GM18508 (cell line): Measurements from ENCODE around the gene CSRP1.

Source experiments
- ATAC-seq: cut with Tn5 transposase; IDR thresholded peaks from one replicate; pipeline ENCODE4 v1.9.1; 2021; ENCODE audit warnings: moderate number of reproducible peaks; ENCODE audit not compliant: insufficient read depth, unreplicated experiment

Gene CSRP1

DNA sequence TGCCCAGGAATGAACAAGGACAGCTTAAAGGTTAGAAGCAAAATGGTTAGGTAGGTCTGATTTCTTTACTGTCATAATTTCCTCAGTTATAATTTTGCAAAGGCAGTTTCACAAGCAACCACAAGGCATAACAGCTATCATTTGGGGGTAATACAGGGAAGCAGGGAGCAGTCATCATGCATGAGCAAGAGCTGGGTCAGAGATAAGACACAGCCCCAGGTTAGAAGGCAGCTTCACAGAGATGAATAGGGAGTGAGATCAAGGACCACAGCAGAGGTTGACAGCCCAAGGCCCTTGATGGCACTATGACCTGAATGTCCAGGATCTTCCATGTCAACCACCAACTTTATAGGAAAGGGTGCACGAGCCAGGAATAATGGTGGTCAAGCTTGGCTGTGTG lies 9.0 kb upstream of the CSRP1 start:
- ATAC-seq, result no peak

DNA sequence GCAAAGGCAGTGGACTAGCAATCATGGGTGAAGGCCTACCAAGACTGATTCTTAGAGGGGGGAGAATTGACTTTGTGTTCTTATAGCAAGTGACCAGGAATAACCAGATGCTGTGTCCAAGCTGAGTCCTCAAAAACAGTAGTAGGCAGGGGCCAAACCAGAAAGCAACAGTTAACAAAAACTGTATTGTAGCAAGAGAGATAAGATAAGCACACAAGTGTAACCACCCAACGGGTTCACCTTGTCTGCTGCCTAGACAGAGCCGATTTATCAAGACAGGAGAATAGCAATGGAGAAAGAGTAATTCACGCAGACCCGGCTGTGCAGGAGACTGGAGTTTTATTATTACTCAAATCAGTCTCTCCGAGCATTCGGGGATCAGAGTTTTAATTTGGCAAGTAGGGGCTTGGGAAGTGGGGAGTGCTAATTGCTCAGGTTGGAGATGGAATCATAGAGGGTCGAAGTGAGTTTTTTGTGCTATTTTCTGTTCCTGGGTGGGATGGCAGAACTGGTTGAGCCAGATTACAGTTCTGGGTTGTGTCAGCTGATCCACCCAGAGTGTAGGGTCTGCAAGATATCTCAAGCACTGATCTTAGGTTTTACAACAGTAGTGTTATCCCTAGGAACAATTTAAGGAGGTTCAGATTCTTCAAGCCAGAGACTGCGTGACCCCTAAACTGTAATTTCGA lies 8.3 kb upstream of the CSRP1 start:
- no peak for ATAC-seq

DNA sequence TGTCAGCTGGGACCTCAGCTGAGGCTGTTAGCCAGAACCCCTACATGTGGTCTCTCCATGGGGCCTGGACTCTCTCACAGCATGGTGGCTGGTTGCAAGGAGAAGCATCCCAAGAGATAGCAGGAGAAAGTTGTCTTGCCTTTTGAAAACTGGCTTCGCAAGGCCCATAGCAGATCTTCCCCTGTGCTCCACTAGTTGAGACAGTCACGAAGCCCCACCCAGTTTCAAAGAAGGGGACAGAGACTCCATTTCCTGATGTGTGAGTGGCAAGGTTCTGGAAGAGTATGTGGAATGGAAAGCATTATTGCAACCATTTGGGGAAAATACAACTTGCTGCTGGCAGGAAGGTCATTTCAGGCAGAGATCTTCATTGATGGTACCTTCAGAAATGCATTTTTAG lies 7.5 kb upstream of the CSRP1 start:
- no peak for ATAC-seq

DNA sequence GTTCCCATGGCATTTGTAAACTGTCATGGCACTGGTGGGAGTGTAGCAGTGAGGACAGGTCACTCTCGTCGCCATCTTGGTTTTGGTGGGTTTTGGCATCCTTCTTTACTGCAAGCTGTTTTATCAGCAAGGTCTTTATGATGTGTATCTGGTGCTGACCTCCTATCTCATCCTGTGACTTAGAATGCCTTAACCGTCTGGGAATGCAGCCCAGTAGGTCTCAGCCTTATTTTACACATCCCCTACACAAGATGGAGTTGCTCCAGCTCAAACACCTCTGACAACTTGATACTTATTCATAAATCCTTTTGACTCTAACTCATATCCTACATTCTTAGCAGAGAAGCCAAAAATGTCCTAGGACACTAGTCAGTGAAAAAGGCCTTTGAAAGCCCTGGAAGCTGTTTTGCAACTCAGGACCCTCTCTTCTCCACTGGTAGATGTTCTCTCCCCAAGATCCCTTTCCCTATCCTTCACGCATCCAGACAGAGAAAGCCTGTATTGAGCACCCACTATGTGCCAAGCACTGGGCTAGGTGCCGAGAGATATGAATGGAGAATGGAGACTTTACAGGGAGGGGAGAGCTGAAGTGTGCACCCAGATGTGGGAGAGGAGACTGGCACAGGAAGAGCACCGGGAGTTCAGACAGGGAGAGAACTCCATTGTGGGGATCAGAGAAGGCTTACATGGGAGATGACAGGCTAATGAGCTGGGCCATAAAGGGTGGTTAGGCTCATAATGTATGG lies 6.7 kb upstream of the CSRP1 start:
- ATAC-seq, result no peak

DNA sequence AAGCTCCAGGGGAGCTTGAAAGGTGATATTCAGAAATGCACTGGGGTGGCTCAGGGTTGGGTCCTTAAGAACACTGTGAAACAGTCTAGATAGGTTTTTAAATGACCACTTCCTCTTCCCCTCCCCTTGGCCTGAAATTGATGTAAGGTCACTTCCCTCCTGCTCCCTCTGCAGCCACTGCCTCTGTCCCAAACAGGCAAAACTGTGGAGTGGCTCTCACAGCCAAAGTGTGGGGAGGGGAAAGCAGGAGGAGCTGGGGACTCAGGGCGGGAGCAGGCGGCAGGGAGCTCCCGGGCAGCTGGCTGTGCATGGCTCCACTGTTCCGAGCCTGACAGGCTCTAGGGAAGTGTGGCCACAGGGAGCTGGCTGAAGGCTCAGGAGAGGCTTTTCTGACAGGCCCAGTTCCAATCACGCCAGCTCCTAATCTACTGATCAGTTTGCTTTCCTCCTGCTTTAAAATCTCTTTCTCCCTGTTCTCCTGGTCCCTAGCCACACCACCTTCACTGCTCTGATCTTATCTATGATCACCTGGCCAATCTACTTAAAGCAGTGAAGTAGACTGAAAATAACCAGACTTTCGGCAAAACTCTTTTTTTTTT lies 5.1 kb upstream of the CSRP1 start:
- ATAC-seq, result no peak

DNA sequence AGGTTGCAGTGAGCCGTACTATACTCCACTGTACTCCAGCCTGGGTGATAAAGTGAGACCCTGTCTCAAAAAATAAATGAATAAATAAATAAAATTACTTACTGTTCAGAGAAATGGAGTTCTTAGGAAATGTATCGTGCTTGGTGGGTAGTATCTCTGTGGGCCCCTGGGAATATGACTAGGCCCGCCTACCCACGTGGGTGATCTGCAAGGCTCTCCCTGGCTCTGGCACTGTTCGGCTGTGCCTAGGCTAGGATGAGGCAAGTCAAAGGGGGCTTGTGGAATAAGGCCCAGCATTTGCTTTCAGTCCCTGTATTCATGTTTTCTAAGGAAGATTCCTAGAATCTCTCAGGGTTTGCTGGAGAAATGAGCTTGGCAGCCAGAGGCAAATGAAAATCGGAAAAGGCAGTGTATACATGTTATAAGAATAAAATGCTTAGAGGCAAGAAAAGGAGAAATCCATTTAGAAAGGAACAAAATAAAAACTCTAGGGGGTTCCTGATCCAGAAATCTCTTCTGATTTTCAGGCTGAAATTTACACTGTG lies 4.5 kb upstream of the CSRP1 start:
- no peak for ATAC-seq

DNA sequence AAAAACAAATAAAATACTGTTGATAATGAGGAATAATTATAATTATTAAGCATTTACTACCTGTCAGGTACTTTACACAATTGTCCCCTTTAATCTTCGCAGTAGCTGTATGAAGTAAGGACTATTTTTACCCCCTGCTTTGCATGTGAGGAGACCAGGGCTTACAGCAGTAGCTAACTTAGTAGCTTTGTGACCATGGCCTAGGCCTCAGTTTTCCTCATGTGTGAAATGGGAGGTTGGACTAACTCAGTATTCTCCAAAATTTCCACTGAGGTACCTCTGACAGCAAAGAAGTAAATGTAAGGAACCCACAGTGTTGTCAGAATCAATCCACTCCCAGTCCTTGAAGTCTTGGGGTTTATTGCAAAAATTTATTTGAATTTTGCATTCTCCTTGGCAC lies 3.8 kb upstream of the CSRP1 start:
- ATAC-seq, result no peak

DNA sequence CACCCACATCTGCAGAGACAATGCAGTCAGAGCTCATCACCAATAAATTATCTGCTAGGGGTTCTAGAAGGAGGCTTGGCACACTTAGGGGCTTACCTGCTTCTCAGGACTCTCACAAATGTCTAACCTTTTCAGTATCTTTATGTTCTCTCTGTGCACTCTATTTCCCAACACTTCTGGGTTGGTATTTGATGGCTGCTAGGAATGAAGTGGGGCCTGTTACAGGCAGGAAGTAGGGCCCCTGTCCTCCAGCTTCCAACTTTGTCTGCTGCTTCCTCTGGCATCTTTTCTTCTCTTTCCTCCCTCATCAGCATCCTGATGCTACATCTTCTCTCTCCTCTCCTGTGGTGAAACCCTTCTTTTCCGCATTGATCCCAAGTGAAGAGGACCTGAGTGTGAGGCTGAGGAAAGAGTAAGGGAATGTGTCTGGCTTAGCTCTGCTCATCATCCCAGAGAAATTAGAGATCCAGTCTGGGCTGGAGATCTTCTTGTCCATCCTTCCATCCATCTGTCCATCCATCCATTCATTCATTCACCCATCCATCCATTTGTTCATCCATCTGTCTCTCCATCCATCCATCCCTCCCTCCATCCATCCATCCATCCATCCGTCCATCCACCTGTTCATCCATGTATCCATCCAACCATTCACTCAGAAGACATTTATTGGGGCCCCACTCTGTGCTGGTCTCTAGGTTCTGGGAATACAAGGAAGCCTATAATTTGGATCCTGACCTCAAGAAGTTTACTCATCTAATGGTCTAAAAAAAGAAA lies 2.9 kb upstream of the CSRP1 start:
- ATAC-seq, result no peak

DNA sequence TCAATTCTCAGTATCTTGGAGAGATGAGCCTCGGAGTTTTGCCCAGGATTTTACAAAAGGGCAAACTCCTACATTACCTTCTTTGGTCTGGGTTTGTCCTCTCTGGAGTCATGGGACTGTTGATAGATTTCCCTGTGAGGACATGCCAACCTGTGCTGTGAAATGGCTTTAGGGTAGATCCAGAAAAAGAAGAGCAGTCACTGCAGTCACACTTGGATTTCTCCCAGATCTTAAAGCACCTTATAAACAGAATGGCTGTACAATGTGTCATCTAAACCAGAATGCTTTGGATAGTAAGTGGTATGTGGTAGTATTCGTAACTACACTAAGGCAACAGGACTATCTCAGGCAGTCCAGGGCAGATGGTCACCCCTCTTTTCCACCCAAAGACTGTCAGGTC lies 1.9 kb upstream of the CSRP1 start:
- no peak for ATAC-seq

DNA sequence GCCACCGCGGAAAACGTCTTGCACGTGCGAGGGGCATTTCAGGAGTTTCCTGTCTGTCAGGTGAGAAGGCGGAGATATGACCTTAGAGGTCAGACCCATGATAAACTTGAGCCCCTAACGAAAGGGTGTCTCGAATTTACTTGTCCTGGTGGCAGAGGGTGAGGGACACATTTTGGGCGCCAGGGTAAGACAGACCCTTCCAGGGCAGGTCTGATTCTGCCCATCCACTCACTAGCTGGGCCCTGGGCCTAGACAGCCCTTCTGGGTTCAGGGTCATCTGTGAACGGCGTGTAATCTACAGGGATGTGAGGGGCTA lies 395 bp upstream of the CSRP1 start:
- ATAC-seq, result no peak

DNA sequence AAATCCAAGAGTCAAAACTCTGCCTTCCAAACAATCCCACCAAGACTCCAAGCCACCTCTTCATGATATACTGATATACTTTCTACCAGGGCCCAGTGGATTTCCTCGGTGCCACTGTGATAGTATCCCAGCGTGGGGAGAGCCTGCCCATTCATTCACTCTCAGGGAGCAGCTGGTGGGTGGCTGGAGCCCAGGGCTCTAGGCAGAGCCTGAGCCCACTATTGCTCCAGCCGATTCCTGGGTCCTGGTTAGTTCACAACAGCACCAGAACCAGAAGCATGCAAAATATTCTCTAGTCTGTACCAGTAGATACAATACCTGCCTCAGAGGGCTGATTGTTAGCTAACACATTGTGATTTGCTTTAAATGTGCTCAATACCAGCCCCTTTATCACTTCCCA lies 831 bp downstream of the CSRP1 start:
- ATAC-seq, result no peak

DNA sequence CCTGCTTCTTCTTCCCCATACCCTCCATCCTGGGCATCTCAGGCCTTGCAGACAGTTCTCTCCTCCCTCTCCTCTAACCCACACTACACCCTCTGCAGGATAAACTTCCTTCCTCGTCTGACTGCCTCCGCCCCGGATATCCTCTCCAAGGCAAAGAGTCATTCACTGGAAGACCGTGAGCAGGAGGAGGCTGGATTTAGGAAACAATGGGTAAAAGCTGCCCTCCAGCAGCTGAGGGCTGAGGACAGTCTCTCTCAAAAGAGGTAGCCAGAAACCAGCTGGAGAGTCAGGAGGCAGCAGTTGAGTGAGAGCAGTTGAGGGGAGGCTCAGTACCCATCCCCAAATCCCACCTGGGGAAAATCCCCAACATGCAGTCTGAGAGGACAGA lies 1.4 kb downstream of the CSRP1 start:
- no peak for ATAC-seq

DNA sequence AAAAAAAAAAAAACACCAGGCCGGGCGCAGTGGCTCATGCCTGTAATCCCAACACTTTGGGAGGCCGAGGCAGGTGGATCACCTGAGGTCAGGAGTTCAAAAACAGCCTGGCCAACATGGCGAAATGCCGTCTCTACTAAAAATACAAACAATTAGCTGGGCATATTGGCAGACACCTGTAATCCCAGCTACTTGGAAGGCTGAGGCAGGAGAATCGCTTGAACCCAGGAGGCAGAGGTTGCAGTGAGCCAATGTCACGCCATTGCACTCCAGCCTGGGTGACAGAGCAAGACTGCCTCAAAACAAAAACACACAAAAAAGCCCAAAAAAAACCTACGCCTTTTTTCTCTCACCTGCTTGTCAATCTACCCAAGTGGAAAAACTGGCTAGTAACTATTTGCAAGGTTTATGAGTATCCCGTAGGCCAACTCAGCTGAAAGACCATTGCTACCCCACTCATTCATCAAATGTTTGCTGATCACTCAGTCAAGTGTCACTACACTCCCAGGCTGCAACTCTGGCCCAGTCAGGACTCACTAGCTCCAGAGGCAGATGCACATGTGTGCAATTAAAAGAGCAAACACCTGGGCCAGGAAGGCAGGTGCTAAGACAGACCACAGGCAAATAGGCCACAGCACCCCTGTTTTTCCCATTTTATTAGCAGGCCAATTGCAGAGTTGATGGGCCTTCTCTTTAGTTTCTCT lies 2.0 kb downstream of the CSRP1 start:
- no peak for ATAC-seq

DNA sequence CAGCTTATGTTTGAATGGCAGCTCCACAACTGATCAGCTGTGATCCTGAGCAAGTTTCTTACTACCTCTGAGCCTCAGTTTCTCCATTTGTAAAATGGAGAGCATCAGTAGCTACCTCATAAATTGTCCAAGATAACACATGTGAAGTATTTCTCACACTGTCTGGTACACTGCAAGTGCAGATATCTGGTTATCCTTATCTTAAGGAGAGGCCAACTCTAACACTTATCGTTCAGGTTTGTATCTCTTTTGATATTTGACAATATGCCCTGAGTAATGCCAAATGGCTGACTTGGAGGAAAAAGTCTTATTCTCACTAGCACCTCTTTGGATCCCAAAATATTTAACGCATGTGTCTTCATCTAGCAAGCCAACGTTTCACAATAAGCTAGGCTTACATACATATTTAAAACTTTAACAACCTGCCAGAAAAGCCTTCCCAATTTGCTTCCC lies 2.7 kb downstream of the CSRP1 start:
- ATAC-seq, result no peak

DNA sequence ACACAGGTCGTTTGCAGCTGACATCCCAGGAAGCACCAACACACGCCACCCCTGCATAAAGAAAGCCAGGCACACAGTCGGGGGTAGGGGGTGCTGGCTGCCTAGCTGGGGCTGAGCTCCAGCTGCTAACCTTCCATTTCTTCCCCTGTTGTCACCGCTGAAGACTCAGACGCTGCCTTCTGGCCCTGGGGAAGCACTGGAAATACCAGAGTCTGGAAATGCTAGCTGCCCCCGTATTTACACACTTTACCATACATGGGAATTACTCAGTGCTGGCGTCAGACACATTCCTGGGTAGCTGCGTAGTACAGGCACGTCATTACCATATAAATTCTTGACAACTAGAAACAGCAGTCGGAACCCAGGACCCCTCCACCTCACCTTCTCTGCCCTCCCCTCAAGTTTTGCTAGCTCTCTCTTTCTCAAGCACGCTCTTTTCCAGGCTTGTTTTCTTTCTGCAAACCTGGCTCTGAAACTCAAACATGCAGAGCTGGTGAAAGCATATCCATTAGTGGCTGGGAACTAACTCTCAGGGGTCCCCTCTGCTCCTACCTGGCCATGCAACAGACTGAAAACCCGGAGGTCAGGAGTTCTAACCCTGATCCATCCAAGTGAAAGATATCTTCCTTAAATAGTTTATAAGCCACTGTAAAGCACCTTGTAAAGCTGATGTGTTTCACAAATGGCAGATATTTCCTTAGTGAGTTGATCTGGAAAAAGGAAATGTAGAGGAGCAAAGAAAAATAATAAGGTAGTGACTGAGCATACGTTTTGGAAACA lies 3.3 kb downstream of the CSRP1 start:
- no peak for ATAC-seq

DNA sequence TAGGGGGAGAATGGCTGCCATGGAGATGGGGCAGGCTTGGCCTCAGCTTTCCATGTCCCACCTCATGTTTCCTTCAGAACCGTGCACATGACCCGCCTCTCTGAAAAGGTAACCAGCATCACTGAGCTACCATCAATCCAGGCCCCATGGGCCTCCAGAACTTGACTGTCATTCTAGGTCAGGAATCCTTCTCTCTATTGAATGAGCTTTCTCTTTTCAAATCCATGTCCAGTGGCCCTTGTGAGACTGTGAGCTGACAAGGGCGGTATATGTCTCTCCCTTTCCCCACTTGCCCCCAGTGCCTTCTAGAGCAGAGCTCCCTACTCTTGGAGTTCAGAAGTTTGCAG lies 4.4 kb downstream of the CSRP1 start:
- no peak for ATAC-seq

DNA sequence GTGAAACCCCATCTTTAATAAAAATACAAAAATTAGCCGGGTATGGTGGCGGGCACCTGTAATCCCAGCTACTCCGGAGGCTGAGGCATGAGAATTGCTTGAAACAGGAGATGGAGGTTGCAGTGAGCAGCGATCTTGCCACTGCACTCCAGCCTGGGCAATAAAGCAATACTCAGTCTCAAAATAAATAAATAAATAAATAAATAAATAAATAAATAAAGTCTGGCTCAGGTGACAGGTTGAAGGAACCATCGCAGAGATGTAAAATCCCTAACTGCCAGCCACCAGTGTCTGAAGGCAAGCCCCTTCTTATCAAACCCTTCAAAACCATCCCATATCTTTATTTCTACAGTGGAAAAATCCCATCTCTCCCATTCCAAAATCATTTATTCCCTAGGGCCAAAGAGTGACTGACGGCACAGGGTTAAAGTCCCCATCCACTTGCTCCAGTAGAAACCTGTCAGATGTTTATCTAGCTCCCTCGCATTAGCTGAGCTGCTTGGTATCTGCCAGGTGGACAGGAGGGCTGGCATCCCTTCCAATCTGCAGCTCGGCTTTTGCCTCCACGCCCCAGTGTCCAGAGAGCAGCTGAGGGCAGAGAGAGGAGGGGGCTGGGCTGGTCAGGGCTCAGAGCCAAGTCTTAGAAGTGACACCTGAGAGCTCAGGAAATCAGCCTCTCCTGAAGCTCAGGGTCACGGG lies 5.0 kb downstream of the CSRP1 start:
- ATAC-seq, result no peak

DNA sequence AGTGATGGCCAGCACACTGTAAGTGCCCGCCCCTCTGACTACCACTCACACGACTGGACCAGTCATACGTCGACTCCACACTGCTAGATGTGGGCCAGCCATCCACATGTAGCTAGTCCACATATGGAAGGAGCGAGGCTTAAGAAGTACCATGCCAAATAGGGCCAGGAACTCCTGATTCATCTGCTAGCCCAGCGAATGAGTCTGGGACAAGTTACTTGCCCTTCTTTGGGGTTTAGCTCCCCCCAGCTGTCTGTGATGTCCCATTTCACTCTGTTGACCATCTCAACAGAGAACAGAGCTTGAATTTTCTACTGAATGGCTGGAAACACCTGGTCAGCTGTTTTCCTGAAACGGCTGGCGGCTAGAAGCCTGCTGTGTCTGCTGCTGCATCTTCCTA lies 5.8 kb downstream of the CSRP1 start:
- ATAC-seq, result no peak

DNA sequence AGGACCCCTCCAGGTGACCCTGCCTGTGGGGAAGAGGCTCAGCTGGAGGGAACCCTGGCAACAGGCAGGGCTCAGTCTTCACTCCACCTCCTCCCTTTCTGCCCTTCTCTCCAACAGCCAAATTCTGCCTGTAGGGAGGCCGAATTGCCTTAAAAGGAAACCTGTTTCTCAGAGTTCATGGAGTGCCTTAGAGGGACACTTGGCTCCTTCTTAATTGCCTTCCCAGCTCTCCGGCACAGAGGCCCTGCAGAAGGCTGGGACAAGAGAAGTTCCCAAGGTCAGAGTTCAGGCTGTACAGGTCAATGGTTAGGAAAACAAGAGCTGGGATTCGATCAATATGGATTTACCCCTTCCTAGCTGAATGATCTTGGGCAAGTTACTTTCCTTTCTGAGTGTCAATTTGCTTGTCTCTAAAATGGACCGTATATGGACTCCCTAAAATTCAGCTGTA lies 6.2 kb downstream of the CSRP1 start:
- no peak for ATAC-seq
